ENCODE data around the gene SLC22A31.

DNA sequence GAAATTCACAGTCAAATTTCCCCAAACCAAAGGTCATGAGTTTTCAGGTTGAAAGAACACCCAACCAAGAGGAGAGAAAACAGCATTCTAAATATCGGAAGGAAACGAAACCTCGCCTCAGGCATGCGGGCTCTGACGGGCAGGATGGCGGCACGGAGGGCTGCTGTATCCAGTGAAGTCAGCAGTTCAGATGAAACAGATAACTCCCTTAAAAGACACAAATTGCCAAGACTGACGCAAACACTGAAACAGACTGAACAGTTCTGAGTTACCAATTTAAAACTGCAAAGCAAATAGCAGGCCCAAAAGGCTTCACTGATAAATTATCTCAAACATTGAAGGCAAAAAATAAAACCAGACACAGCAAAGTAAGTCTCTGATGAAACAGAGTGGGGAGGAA is 49.4 kb downstream of the SLC22A31 start:
- no peak for TF ChIP-seq POLR2A (IDR thresholded peaks at IDR 0.05)
- TF ChIP-seq, protein P1, sequence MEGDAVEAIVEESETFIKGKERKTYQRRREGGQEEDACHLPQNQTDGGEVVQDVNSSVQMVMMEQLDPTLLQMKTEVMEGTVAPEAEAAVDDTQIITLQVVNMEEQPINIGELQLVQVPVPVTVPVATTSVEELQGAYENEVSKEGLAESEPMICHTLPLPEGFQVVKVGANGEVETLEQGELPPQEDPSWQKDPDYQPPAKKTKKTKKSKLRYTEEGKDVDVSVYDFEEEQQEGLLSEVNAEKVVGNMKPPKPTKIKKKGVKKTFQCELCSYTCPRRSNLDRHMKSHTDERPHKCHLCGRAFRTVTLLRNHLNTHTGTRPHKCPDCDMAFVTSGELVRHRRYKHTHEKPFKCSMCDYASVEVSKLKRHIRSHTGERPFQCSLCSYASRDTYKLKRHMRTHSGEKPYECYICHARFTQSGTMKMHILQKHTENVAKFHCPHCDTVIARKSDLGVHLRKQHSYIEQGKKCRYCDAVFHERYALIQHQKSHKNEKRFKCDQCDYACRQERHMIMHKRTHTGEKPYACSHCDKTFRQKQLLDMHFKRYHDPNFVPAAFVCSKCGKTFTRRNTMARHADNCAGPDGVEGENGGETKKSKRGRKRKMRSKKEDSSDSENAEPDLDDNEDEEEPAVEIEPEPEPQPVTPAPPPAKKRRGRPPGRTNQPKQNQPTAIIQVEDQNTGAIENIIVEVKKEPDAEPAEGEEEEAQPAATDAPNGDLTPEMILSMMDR (IDR thresholded peaks at IDR 0.05), result no peak

All from lower leg skin (tissue), 3 donors.